Measurements from ENCODE around the gene QSOX1.

The QSOX1 gene

DNA sequence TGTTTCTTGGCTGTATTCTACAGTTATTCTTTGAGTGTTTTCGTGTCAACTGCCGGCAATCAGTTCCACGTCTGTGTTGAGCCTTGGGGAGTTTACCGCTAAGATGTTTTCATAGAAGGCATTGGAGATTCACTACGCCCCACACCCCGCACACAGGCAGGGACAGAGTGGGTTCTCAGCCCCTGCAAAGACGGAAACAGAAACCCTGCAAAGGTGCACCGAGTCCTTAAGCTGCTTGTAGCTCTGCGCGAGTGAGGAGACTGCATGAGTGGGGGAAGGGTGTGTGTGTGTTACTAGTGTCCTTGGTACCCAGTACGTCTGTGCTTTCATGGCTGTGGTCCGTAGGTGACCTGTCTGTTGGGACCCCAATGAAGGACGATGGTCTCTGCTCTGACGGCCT, 77.3 kb downstream of the QSOX1 start:
- Histone ChIP-seq H3K36me3 (ENCODE audit: control insufficient read depth, insufficient read depth, low read length, severe bottlenecking) (no peaks in the 10 kb centered on the region), H3K4me1 (ENCODE audit: control insufficient read depth, insufficient read depth, low read length) (peaks cover 14% of the 10 kb centered on the region), H3K9ac (ENCODE audit: low read length) (no peak overlapping the region), H3K9me3 (ENCODE audit: control insufficient read depth, low read length) (peaks cover 5% of the 10 kb centered on the region), H3K4me3 (ENCODE audit: low read length) (no peak overlapping the region), H3K27me3 (replicated peaks; ENCODE audit: control insufficient read depth, insufficient read depth, low read length) (peaks cover 71% of the 10 kb centered on the region)
- no peak for DNase-seq (ENCODE audit: low read depth)

DNA sequence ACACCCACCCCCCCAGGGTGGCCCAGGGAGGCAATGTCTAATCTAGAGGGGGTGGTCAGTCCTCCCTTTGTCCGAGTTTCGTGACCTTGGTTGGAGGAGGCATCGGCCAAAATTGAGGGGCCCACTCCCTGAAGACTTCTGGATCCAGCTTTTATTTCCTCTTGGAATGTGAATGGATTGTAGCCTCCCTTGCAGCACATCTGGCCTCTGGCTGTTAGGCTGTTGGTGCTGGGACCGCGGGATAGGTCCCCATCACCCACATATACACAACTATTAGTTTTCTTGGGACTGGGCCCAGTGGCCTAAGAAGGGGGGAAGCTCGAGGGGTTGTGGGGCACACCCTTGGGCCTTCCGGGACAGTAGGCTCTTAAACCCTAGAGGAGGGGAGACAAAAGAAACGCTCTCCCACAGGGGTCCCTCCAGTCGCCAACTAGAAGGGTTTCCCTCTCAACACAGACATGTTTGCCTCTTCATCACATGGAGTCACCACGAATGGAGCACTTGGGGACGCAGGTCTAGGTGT, 77.9 kb downstream of the QSOX1 start:
- peaks cover 5% of the 10 kb centered on the region for H3K9me3 ChIP-seq (ENCODE audit: control insufficient read depth, low read length)
- no peak overlapping the region for H3K4me3 ChIP-seq (ENCODE audit: low read length)
- no peaks in the 10 kb centered on the region for H3K36me3 ChIP-seq (ENCODE audit: control insufficient read depth, insufficient read depth, low read length, severe bottlenecking)
- no peak overlapping the region for H3K9ac ChIP-seq (ENCODE audit: low read length)
- DNase-seq (ENCODE audit: low read depth) = no peak
- H3K4me1 ChIP-seq (ENCODE audit: control insufficient read depth, insufficient read depth, low read length) = peaks cover 14% of the 10 kb centered on the region
- peaks cover 74% of the 10 kb centered on the region for H3K27me3 ChIP-seq (replicated peaks; ENCODE audit: control insufficient read depth, insufficient read depth, low read length)

DNA sequence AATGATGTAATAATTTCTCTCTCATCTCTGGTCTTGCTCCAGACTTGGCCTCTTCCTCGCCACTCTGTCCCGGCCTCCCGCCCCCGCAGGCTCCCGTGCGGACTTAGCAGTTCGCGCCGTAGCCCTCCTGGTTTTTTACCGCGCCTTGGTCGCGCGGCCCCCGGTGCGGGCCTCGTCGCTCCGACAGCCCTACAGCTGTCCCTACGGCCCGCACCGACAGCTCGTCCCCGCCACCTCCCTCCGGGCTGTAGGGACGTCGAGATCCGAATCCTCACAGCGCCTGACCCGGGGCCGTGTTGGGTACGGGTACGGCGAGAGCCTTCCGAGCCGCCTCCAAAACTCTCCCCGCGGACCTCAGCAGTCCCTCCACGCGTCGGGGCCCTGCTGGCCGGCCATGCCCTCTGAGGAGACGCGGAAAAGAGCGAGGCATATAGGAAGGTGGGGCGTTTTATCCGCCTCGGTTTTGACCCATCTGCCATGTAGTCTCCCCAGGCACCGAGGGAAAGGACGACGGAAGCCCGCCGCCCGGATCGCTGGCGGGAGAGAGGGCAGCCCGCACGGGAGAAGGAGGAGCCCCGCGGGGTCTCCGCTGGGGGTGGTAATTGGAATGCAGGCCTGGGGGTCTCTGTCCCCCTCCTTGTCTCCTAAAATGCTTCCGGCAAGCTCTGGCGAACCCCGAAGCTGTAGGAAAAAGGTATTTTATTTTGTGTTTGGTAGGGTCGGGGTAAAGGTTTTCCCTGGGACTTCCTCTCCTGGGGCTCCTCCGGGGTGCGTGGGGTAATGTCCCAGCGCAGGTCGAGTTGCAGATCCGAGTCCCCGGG, 78.7 kb downstream of the QSOX1 start:
- no peak for DNase-seq (ENCODE audit: low read depth)
- Histone ChIP-seq H3K9me3 (ENCODE audit: control insufficient read depth, low read length) (peaks cover 3% of the 10 kb centered on the region), H3K27me3 (replicated peaks; ENCODE audit: control insufficient read depth, insufficient read depth, low read length) (peaks cover 74% of the 10 kb centered on the region), H3K4me3 (ENCODE audit: low read length) (no peak overlapping the region), H3K36me3 (ENCODE audit: control insufficient read depth, insufficient read depth, low read length, severe bottlenecking) (no peaks in the 10 kb centered on the region), H3K4me1 (ENCODE audit: control insufficient read depth, insufficient read depth, low read length) (peaks cover 14% of the 10 kb centered on the region), H3K9ac (ENCODE audit: low read length) (no peak overlapping the region)

DNA sequence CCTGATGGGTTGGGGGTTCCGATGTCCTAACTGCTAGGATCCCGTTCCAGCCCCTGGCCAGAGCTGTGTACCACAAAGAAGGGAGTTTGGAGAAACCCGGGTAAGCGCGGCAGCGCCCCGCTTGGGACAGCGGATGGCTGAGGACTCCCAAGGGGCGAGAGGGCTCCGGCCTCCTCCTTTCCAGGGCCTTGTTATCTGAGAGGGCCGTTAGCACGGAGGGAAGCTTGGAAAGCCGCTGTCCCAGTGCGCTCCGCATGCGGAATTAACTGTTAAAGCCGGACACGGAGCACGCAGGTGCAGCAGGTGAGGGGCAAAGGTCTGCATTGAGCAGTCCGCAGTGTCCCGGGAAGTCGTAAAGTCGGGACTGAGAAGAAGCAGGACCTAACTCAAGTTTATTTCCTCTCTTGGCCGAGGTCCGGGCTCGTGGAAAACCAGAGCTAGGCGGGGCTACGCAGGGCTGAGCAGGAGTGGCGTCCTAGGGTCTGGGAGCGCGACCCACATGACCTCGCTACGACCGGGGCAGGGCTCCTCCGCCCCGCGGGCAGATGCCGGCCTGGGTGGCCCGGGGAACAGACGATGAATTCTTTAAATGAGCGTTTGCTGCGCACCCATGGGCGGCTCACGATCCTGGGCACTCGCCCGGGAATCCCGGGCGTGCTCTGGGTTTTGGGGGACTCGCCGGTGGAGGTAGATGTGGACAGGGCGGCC, 79.9 kb downstream of the QSOX1 start:
- H3K4me1 ChIP-seq (ENCODE audit: control insufficient read depth, insufficient read depth, low read length) = peaks cover 12% of the 10 kb centered on the region
- H3K36me3 ChIP-seq (ENCODE audit: control insufficient read depth, insufficient read depth, low read length, severe bottlenecking) = no peaks in the 10 kb centered on the region
- no peak overlapping the region for H3K4me3 ChIP-seq (ENCODE audit: low read length)
- no peak for DNase-seq (ENCODE audit: low read depth)
- H3K27me3 ChIP-seq (replicated peaks; ENCODE audit: control insufficient read depth, insufficient read depth, low read length) = peaks cover 77% of the 10 kb centered on the region
- H3K9ac ChIP-seq (ENCODE audit: low read length) = no peak overlapping the region
- H3K9me3 ChIP-seq (ENCODE audit: control insufficient read depth, low read length) = peaks cover 4% of the 10 kb centered on the region

DNA sequence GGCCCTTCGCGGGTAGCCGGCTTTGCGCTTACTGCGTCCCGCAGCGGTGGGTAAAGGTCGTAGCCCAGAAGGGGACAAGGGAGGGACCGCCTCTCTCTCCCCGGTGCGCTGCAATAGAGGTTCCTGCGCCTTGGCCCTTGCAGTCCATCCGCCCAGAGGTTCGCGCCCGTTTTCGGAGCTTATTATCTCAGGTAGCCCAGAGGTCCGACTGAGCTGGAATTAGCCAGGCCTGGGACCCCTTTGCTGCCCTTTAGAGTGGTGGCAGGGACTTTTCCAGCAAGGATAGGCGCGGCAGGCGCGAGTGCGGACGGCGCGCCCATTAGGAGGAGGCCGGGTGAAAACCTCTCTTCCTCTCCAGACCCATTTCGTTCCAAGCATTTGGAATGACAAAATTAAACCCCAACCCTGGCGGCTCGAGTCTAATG, 80.4 kb downstream of the QSOX1 start:
- H3K36me3 ChIP-seq (ENCODE audit: control insufficient read depth, insufficient read depth, low read length, severe bottlenecking) = no peaks in the 10 kb centered on the region
- H3K9me3 ChIP-seq (ENCODE audit: control insufficient read depth, low read length) = peaks cover 5% of the 10 kb centered on the region
- peaks cover 11% of the 10 kb centered on the region for H3K4me1 ChIP-seq (ENCODE audit: control insufficient read depth, insufficient read depth, low read length)
- no peak overlapping the region for H3K9ac ChIP-seq (ENCODE audit: low read length)
- no peak for DNase-seq (ENCODE audit: low read depth)
- H3K4me3 ChIP-seq (ENCODE audit: low read length) = no peak overlapping the region
- peaks cover 83% of the 10 kb centered on the region for H3K27me3 ChIP-seq (replicated peaks; ENCODE audit: control insufficient read depth, insufficient read depth, low read length)

DNA sequence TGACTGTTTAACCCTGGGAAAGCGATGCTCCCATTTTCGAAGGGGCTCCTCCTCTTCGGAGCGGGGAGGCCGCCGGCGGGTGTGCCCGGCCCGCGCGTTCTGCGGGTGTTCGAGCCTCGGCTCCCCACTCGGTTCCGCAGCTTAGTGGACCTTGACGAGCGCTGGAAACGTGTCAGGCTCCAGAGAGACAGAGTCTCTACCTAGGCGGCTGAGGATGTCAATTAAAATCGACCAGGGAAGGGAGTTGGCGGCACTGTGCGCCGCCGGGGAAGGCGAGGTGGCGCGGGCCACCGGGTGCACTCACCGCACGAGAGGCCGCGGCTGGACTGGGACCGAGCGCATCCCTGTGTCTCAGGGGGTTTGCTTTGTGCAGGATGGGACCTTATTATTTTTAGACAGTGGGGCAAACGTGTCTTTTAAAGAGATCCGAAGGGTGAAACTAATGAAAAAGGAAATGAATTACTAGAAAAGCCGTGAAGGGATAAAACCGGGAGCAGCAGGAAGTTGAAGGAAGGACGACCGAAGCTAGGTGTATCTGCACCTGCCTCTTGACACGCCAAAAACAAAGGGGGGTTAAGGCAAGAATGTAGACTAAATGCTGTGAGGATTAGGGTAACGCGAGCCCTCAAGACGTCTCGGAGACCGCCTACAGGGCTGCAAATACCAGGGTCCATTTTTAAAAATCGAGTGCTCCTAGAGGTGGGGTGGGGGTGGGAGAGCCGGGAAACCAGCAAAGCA, 81.0 kb downstream of the QSOX1 start:
- no peak for DNase-seq (ENCODE audit: low read depth)
- Histone ChIP-seq H3K27me3 (replicated peaks; ENCODE audit: control insufficient read depth, insufficient read depth, low read length) (peaks cover 88% of the 10 kb centered on the region), H3K36me3 (ENCODE audit: control insufficient read depth, insufficient read depth, low read length, severe bottlenecking) (no peaks in the 10 kb centered on the region), H3K4me1 (ENCODE audit: control insufficient read depth, insufficient read depth, low read length) (peaks cover 9% of the 10 kb centered on the region), H3K4me3 (ENCODE audit: low read length) (no peak overlapping the region), H3K9ac (ENCODE audit: low read length) (no peak overlapping the region), H3K9me3 (ENCODE audit: control insufficient read depth, low read length) (peaks cover 5% of the 10 kb centered on the region)

DNA sequence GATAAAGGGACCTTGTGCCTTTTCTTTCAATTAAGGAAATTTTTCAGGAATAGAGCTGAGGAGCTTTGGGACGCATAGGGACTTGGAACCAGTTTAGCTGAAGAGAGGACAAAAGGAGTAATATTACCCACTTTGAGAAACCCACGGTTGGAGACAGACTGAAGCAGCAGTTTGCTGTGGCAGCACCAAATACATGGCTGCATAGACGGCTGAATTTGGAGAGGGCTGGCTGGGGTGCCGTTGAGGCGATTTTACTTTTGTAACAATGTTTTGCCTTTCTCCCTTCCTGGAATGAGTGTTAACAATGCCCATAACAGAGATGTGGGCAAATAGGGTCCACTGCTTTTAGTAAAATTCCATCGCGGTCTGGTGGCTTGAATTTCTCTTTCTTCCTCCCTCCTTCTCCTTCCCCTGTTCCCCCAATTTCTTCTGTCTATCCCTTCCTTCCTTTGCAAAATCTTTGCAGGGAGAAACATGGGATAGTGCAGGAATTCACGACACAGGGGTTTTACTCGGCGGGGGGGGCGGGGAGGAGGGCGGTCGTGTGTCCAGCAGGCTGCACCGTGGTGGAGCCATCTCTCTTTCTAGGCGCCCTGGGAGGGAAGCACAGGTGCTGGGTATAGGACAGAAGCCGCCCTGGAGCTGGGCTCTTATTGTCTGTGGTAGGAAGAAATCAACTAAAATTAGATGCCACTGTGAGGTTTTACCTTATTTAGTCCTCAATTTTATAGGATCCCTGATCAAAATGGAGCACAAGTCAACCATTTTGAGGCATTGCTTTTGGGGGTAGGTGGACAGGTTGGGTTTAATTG, 82.2 kb downstream of the QSOX1 start:
- Histone ChIP-seq H3K27me3 (replicated peaks; ENCODE audit: control insufficient read depth, insufficient read depth, low read length) (peaks cover 96% of the 10 kb centered on the region), H3K36me3 (ENCODE audit: control insufficient read depth, insufficient read depth, low read length, severe bottlenecking) (no peaks in the 10 kb centered on the region), H3K4me1 (ENCODE audit: control insufficient read depth, insufficient read depth, low read length) (peaks cover 2% of the 10 kb centered on the region), H3K9me3 (ENCODE audit: control insufficient read depth, low read length) (peaks cover 5% of the 10 kb centered on the region), H3K9ac (ENCODE audit: low read length) (no peak overlapping the region), H3K4me3 (ENCODE audit: low read length) (no peak overlapping the region)
- DNase-seq (ENCODE audit: low read depth) = no peak

DNA sequence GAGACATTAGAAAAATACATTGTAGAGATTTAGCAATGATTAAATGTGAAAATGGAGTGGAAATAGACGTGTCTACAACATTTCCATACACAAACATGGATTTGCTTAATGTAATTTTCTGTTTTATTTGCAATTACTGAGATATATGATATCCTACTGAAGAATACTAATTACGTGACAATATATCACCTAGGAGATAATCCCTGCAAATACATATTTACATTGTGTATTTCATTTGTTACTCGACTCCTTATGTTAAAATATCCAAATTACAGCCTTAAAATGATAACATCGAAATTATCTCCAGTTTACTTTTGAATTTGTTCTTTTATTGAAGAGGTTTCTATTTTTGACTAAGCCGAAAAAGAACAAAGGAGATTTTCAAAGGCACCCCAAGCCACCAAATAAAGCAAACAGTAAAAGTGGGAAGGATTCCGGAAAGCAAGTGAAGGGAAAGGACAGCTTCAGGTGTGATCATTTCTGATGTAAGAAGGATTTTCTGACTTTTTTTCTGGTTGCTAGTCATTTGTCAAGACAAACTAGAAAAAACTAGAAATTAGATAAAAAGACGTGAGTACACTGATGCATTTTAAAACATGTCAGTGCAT, 83.3 kb downstream of the QSOX1 start:
- H3K4me3 ChIP-seq (ENCODE audit: low read length) = no peak overlapping the region
- DNase-seq (ENCODE audit: low read depth) = no peak
- no peak overlapping the region for H3K9ac ChIP-seq (ENCODE audit: low read length)
- peaks cover 2% of the 10 kb centered on the region for H3K4me1 ChIP-seq (ENCODE audit: control insufficient read depth, insufficient read depth, low read length)
- H3K27me3 ChIP-seq (replicated peaks; ENCODE audit: control insufficient read depth, insufficient read depth, low read length) = peaks cover 96% of the 10 kb centered on the region
- no peaks in the 10 kb centered on the region for H3K36me3 ChIP-seq (ENCODE audit: control insufficient read depth, insufficient read depth, low read length, severe bottlenecking)
- peaks cover 5% of the 10 kb centered on the region for H3K9me3 ChIP-seq (ENCODE audit: control insufficient read depth, low read length)

DNA sequence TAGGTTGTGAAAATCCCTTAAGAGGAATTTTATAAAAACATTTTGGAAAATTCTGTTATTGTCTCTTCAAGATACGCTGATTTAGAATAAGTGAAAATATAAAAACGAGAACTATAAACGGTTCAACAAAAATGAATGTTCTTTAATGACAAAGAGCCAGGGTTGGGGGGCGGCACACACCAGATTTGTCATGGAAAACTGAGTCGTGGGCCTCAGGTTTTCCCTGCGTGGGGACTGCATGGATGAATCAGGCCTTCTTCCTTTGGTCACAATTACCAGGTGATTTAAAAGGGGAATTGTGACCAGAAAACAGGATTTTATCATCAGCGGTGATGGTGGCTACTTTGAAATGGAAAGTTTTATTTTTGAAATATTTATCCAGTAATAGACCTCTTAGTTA, 84.0 kb downstream of the QSOX1 start:
- Histone ChIP-seq H3K9ac (ENCODE audit: low read length) (no peak overlapping the region), H3K27me3 (replicated peaks; ENCODE audit: control insufficient read depth, insufficient read depth, low read length) (peaks cover 91% of the 10 kb centered on the region), H3K4me1 (ENCODE audit: control insufficient read depth, insufficient read depth, low read length) (peaks cover 2% of the 10 kb centered on the region), H3K4me3 (ENCODE audit: low read length) (no peak overlapping the region), H3K9me3 (ENCODE audit: control insufficient read depth, low read length) (peaks cover 5% of the 10 kb centered on the region), H3K36me3 (ENCODE audit: control insufficient read depth, insufficient read depth, low read length, severe bottlenecking) (no peaks in the 10 kb centered on the region)
- DNase-seq (ENCODE audit: low read depth) = no peak
